ENCODE measurements around the gene STX1A.

Gene STX1A

GRCh38 chr7:73682745-73683055 lies 36.8 kb downstream of the STX1A start (continued):
- TF ChIP-seq ISL1 (CRISPR knock-in tag; IDR thresholded peaks at IDR 0.05): no peak
- TF ChIP-seq BACH2 (CRISPR knock-in tag; IDR thresholded peaks at IDR 0.05; ENCODE audit: borderline replicate concordance): no peak
- no peak for TF ChIP-seq GLIS3 (CRISPR knock-in tag; IDR thresholded peaks at IDR 0.05)
- TF ChIP-seq ESRRG (CRISPR knock-in tag; IDR thresholded peaks at IDR 0.05): no peak
- TF ChIP-seq CSDC2 (CRISPR knock-in tag; IDR thresholded peaks at IDR 0.05): no peak
- no peak for TF ChIP-seq RARB (CRISPR knock-in tag; IDR thresholded peaks at IDR 0.05)

- no peak for TF ChIP-seq CSRNP3 (CRISPR knock-in tag; IDR thresholded peaks at IDR 0.05)
- TF ChIP-seq TOX (CRISPR knock-in tag; IDR thresholded peaks at IDR 0.05; ENCODE audit: borderline replicate concordance): no peak
- TF ChIP-seq SNAI2 (CRISPR knock-in tag; IDR thresholded peaks at IDR 0.05): no peak
- TF ChIP-seq ZNF8 (CRISPR knock-in tag; IDR thresholded peaks at IDR 0.05): no peak
- no peak for TF ChIP-seq RARB (CRISPR knock-in tag; IDR thresholded peaks at IDR 0.05)
- TF ChIP-seq CSDC2 (CRISPR knock-in tag; IDR thresholded peaks at IDR 0.05): no peak
- TF ChIP-seq ZFP3 (CRISPR knock-in tag; IDR thresholded peaks at IDR 0.05): no peak
- no peak for TF ChIP-seq ARNTL (CRISPR knock-in tag; IDR thresholded peaks at IDR 0.05; ENCODE audit: borderline replicate concordance, low read depth)
- TF ChIP-seq PPARA (CRISPR knock-in tag; IDR thresholded peaks at IDR 0.05; ENCODE audit: borderline replicate concordance): no peak
- TF ChIP-seq ZNF565 (CRISPR knock-in tag; conservative IDR thresholded peaks at IDR 0.05; ENCODE audit: low read depth): no peak
- TF ChIP-seq POU6F1 (CRISPR knock-in tag; IDR thresholded peaks at IDR 0.05; ENCODE audit: borderline replicate concordance, low read depth): no peak
- no peak for TF ChIP-seq PATZ1 (CRISPR knock-in tag; IDR thresholded peaks at IDR 0.05; ENCODE audit: borderline replicate concordance)
- no peak for TF ChIP-seq ZNF70 (CRISPR knock-in tag; IDR thresholded peaks at IDR 0.05)
- no peak for TF ChIP-seq ISL1 (CRISPR knock-in tag; IDR thresholded peaks at IDR 0.05)
- TF ChIP-seq ZC3H10 (CRISPR knock-in tag; IDR thresholded peaks at IDR 0.05): no peak
- TF ChIP-seq CREB5 (CRISPR knock-in tag; IDR thresholded peaks at IDR 0.05; ENCODE audit: low read depth): no peak
- ATAC-seq: no peak
These were observed 38.4 kb downstream of the STX1A start for GRCh38 chr7:73681031-73681430.

- TF ChIP-seq ZFP3 (CRISPR knock-in tag; IDR thresholded peaks at IDR 0.05) (no peak), ISL1 (CRISPR knock-in tag; IDR thresholded peaks at IDR 0.05) (no peak), CSDC2 (CRISPR knock-in tag; IDR thresholded peaks at IDR 0.05) (no peak), ZNF8 (CRISPR knock-in tag; IDR thresholded peaks at IDR 0.05) (no peak)
- no peak for ATAC-seq
These were observed 39.0 kb downstream of the STX1A start for GRCh38 chr7:73680501-73680900.

- TF ChIP-seq CREB5 (CRISPR knock-in tag; IDR thresholded peaks at IDR 0.05; ENCODE audit: low read depth) (no peak), GLIS3 (CRISPR knock-in tag; IDR thresholded peaks at IDR 0.05) (no peak), OSR1 (CRISPR knock-in tag; IDR thresholded peaks at IDR 0.05) (no peak), PPARA (CRISPR knock-in tag; IDR thresholded peaks at IDR 0.05; ENCODE audit: borderline replicate concordance) (no peak), ZNF565 (CRISPR knock-in tag; conservative IDR thresholded peaks at IDR 0.05; ENCODE audit: low read depth) (no peak), CSDC2 (CRISPR knock-in tag; IDR thresholded peaks at IDR 0.05) (no peak), ZNF8 (CRISPR knock-in tag; IDR thresholded peaks at IDR 0.05) (no peak), TSHZ2 (CRISPR knock-in tag; IDR thresholded peaks at IDR 0.05) (no peak), ZFP30 (CRISPR knock-in tag; IDR thresholded peaks at IDR 0.05) (no peak), ESRRG (CRISPR knock-in tag; IDR thresholded peaks at IDR 0.05) (no peak), BACH2 (CRISPR knock-in tag; IDR thresholded peaks at IDR 0.05; ENCODE audit: borderline replicate concordance) (no peak)
- no peak for ATAC-seq
These were observed 39.8 kb downstream of the STX1A start for GRCh38 chr7:73679709-73680108.

All from SK-N-SH treated with all-trans-retinoic acid at 6 μM for 48 hours (cell line).